ENCODE data around the gene NR0B2. TPM values are rescaled to one million over a fixed set of nuclear protein-coding genes. Genes with fewer than 3 reads are reported as not detected.
"Not testable (repeated sequence)": the region's sequence is repeated elsewhere in the genome, so short reads cannot be mapped to it uniquely, and the experiment has no call there.

NR0B2 gene
- total and polyA plus RNA-seq, 4 donors = 28.0 TPM; not detected in 3

GRCh38 chr1:26888231-26888630, 25.5 kb downstream of the NR0B2 start:
- WGBS, 2 donors = 86 to 96% methylated on average over 1 of the region's 1 CpG
- Histone ChIP-seq H3K9me3 (ENCODE audit: control insufficient read depth, low read length) (no peaks in the 10 kb centered on the region), H3K4me1 (ENCODE audit: control insufficient read depth in 1 of 2, insufficient read depth in 2 of 2, low read length in 2 of 2) (peaks cover 0 to 2% of the 10 kb centered on the region in 2 donors), H3K27me3 (ENCODE audit: control insufficient read depth in 1 of 2, insufficient read depth in 2 of 2, low read length in 1 of 2) (no peaks in the 10 kb centered on the region), H3K36me3 (ENCODE audit: control insufficient read depth in 1 of 2, insufficient read depth in 2 of 2, low read length in 1 of 2) (peaks cover 7 to 9% of the 10 kb centered on the region in 2 donors), H3K27ac (ENCODE audit: low read depth in 1 of 2, low read length in 2 of 2) (no peak overlapping the region), H3K4me3 (ENCODE audit: low read length in 2 of 2) (no peak overlapping the region)
- intact Hi-C loops (cut with DNase I) = no loop called here
- ATAC-seq (ENCODE audit: low FRiP score) = no peak
- no peak for DNase-seq

GRCh38 chr1:26887125-26887524, 26.6 kb downstream of the NR0B2 start:
- DNase-seq (no peak), ATAC-seq (ENCODE audit: low FRiP score) (no peak)
- Histone ChIP-seq H3K4me3 (ENCODE audit: low read length in 2 of 2) (no peak overlapping the region), H3K36me3 (ENCODE audit: control insufficient read depth in 1 of 2, insufficient read depth in 2 of 2, low read length in 1 of 2) (peaks cover 12% of the 10 kb centered on the region in 2 donors), H3K27me3 (ENCODE audit: control insufficient read depth in 1 of 2, insufficient read depth in 2 of 2, low read length in 1 of 2) (no peaks in the 10 kb centered on the region), H3K4me1 (ENCODE audit: control insufficient read depth in 1 of 2, insufficient read depth in 2 of 2, low read length in 2 of 2) (peaks cover 0 to 2% of the 10 kb centered on the region in 2 donors), H3K9me3 (ENCODE audit: control insufficient read depth, low read length) (no peaks in the 10 kb centered on the region), H3K27ac (ENCODE audit: low read depth in 1 of 2, low read length in 2 of 2) (no peak overlapping the region)
- intact Hi-C loops (cut with DNase I) = no loop called here
- 67 to 68% methylated on average over 1 of the region's 1 CpG for WGBS, 2 donors

DNA sequence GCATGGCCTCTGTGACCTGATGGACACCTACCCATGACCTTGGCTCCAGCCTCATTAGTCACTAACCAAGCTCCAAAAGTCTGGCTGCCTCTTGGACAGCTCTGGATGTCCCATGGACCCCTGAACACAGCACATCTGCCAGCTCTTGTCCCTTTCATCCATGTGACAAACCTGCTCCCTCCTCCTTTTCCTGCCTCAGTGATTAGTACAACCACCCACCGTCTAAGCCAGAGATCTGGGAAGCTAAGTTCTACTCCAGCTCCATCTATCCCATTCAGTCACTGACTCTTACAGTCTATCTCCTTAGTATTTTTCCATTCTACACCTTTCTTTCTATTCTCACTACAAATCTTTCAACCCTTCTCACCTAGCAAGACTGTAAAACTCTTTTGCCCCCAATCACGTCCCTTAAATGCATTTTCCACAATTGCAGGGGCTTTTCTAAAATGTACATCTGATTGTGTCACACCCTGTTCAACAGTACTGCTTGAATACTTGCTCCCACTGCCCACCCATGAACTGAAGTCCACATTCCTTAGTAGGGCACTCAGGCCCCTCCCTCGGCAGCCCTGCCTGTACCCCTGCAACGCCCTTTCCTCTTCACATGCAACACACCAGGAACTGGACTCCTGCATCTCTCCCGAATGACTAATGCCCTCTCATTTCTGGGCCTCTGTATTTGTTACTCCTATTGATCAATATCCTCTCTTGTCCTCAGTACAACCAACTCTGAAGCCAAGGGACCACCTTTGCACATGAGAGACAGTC, 30.9 kb downstream of the NR0B2 start:
- H3K27ac ChIP-seq (ENCODE audit: low read depth in 1 of 2, low read length in 2 of 2) = no peak overlapping the region
- intact Hi-C loops (cut with DNase I) = no loop called here
- no peak for ATAC-seq (ENCODE audit: low FRiP score)
- H3K36me3 ChIP-seq (ENCODE audit: control insufficient read depth in 1 of 2, insufficient read depth in 2 of 2, low read length in 1 of 2) = peaks cover 10 to 19% of the 10 kb centered on the region in 2 donors
- DNase-seq = no peak
- no peaks in the 10 kb centered on the region for H3K9me3 ChIP-seq (ENCODE audit: control insufficient read depth, low read length)
- H3K4me3 ChIP-seq (ENCODE audit: low read length in 2 of 2) = no peak overlapping the region
- no peaks in the 10 kb centered on the region for H3K4me1 ChIP-seq (ENCODE audit: control insufficient read depth in 1 of 2, insufficient read depth in 2 of 2, low read length in 2 of 2)
- H3K27me3 ChIP-seq (ENCODE audit: control insufficient read depth in 1 of 2, insufficient read depth in 2 of 2, low read length in 1 of 2) = no peaks in the 10 kb centered on the region
- WGBS, 2 donors = 81 to 84% methylated on average over 5 of the region's 5 CpGs

DNA sequence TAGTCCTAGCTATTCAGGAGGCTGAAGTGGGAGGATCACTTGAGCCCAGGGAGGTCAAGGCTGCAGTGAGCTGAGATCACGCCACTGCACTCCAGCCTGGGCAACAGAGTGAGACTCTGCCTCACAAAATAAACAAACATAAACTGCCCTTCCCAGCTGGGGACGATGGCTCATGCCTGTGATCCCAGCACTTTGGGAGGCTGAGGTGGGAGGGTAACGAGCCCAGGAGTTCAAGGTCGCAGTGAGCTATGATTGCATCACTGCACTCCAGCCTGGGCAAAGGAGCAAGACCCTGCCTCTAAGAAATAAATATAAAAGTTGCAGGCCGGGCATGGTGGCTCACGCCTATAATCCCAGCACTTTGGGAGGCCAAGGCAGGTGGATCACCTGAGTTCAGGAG, 32.2 kb downstream of the NR0B2 start:
- H3K36me3 ChIP-seq (ENCODE audit: control insufficient read depth in 1 of 2, insufficient read depth in 2 of 2, low read length in 1 of 2) = peaks cover 10 to 19% of the 10 kb centered on the region in 2 donors
- H3K4me1 ChIP-seq (ENCODE audit: control insufficient read depth in 1 of 2, insufficient read depth in 2 of 2, low read length in 2 of 2); H3K9me3 ChIP-seq (ENCODE audit: control insufficient read depth, low read length); DNase-seq; intact Hi-C loops (cut with DNase I); H3K27ac ChIP-seq (ENCODE audit: low read depth in 1 of 2, low read length in 2 of 2); H3K27me3 ChIP-seq (ENCODE audit: control insufficient read depth in 1 of 2, insufficient read depth in 2 of 2, low read length in 1 of 2); ATAC-seq (ENCODE audit: low FRiP score); H3K4me3 ChIP-seq (ENCODE audit: low read length in 2 of 2): not testable (repeated sequence)
- 78 to 83% methylated on average over 6 of the region's 6 CpGs for WGBS, 2 donors

GRCh38 chr1:26879793-26880192, 34.0 kb downstream of the NR0B2 start:
- WGBS, 2 donors = 88 to 90% methylated on average over 4 of the region's 4 CpGs
- no peak for DNase-seq
- peaks cover 8 to 19% of the 10 kb centered on the region in 2 donors for H3K36me3 ChIP-seq (ENCODE audit: control insufficient read depth in 1 of 2, insufficient read depth in 2 of 2, low read length in 1 of 2)

DNA sequence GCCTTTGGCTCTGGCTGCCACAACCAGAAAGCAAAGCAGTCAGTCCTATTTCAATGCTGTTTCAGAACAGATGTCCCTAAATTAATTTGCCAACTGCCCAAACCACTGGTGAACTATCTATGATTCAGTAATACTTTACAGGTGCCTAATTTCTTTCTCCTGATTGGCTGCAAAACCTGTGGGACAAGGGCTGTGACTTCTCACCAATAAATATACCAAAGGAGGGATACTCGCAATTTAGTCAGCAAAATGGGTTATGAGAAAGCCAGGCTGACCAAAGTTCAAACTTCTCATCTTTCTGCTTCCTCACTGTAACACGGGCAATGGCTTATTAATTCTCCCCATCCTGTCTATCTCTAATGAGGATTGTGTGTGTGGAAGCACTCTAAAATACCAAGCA, 36.4 kb downstream of the NR0B2 start:
- H3K27me3 ChIP-seq (ENCODE audit: control insufficient read depth in 1 of 2, insufficient read depth in 2 of 2, low read length in 1 of 2) = no peaks in the 10 kb centered on the region
- intact Hi-C loops (cut with DNase I) = loop anchor here (5.0 to 10.0 kb wide), 2 partner anchors 63 to 65 kb away; no protein-coding TSS in a partner anchor
- ATAC-seq (ENCODE audit: low FRiP score) (no peak), DNase-seq (no peak)
- H3K27ac ChIP-seq (ENCODE audit: low read depth in 1 of 2, low read length in 2 of 2) = no peak overlapping the region
- no peaks in the 10 kb centered on the region for H3K9me3 ChIP-seq (ENCODE audit: control insufficient read depth, low read length)
- no peak overlapping the region for H3K4me3 ChIP-seq (ENCODE audit: low read length in 2 of 2)
- H3K4me1 ChIP-seq (ENCODE audit: control insufficient read depth in 1 of 2, insufficient read depth in 2 of 2, low read length in 2 of 2) = no peaks in the 10 kb centered on the region
- WGBS, 2 donors = 58 to 62% methylated on average over 2 of the region's 2 CpGs
- peaks cover 6 to 8% of the 10 kb centered on the region in 2 donors for H3K36me3 ChIP-seq (ENCODE audit: control insufficient read depth in 1 of 2, insufficient read depth in 2 of 2, low read length in 1 of 2)

More at GRCh38 chr1:26879793-26880192, 34.0 kb downstream of the NR0B2 start:
- Histone ChIP-seq H3K27ac (ENCODE audit: low read depth in 1 of 2, low read length in 2 of 2) (no peak overlapping the region), H3K27me3 (ENCODE audit: control insufficient read depth in 1 of 2, insufficient read depth in 2 of 2, low read length in 1 of 2) (no peaks in the 10 kb centered on the region), H3K4me3 (ENCODE audit: low read length in 2 of 2) (no peak overlapping the region), H3K4me1 (ENCODE audit: control insufficient read depth in 1 of 2, insufficient read depth in 2 of 2, low read length in 2 of 2) (no peaks in the 10 kb centered on the region), H3K9me3 (ENCODE audit: control insufficient read depth, low read length) (no peaks in the 10 kb centered on the region)
- ATAC-seq (ENCODE audit: low FRiP score) = no peak
- intact Hi-C loops (cut with DNase I) = loop anchor here (5.0 to 10.0 kb wide), 2 partner anchors 65 to 67 kb away; no protein-coding TSS in a partner anchor

DNA sequence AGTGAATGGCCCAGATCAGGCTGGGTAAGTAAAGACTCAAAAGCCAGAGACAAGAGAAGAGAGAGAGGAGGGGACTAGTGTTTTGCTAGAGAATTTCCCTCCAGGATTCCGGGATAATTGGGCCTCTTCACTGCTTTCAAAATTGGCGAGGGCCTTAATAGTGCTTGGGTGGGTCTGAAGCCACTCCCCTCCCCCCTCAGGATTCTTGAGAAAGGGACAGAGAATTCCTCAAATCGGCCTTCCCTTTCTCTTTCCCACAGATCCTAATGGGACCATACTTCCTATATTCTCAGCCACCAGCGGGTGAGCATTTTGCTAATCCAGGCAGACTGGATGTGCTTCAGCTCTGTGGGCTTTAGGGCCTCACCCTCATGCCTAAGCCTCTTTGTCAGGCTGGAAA, 38.9 kb downstream of the NR0B2 start:
- WGBS, 2 donors = 65 to 71% methylated on average over 4 of the region's 4 CpGs
- intact Hi-C loops (cut with DNase I) = loop anchor here (5.0 to 10.0 kb wide), 2 partner anchors 60 to 63 kb away; no protein-coding TSS in a partner anchor
- Histone ChIP-seq H3K4me1 (ENCODE audit: control insufficient read depth in 1 of 2, insufficient read depth in 2 of 2, low read length in 2 of 2) (no peaks in the 10 kb centered on the region), H3K27me3 (ENCODE audit: control insufficient read depth in 1 of 2, insufficient read depth in 2 of 2, low read length in 1 of 2) (no peaks in the 10 kb centered on the region), H3K9me3 (ENCODE audit: control insufficient read depth, low read length) (no peaks in the 10 kb centered on the region), H3K4me3 (ENCODE audit: low read length in 2 of 2) (no peak overlapping the region), H3K27ac (ENCODE audit: low read depth in 1 of 2, low read length in 2 of 2) (no peak overlapping the region), H3K36me3 (ENCODE audit: control insufficient read depth in 1 of 2, insufficient read depth in 2 of 2, low read length in 1 of 2) (peaks cover 0 to 6% of the 10 kb centered on the region in 2 donors)
- ATAC-seq (ENCODE audit: low FRiP score) = no peak
- DNase-seq = no peak

DNA sequence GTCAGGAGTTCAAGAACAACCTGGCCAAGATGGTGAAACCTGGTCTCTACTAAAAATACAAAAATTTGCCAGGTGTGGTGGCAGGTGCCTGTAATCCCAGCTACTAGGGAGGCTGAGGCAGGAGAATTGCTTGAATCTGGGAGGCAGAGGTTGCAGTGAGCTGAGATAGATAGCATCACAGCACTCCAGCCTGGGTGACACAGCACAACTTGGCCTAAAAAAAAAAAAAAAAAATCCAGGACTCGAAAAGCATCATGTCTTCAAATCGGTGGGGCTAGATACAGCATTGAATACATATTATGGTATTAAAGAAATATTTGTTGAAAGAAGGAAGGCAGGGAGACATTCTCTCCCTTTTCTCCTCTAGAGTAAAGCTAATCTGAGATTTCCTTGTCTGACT, 40.7 kb downstream of the NR0B2 start:
- H3K9me3 ChIP-seq (ENCODE audit: control insufficient read depth, low read length); H3K27me3 ChIP-seq (ENCODE audit: control insufficient read depth in 1 of 2, insufficient read depth in 2 of 2, low read length in 1 of 2); DNase-seq; H3K27ac ChIP-seq (ENCODE audit: low read depth in 1 of 2, low read length in 2 of 2); ATAC-seq (ENCODE audit: low FRiP score); H3K4me3 ChIP-seq (ENCODE audit: low read length in 2 of 2); H3K4me1 ChIP-seq (ENCODE audit: control insufficient read depth in 1 of 2, insufficient read depth in 2 of 2, low read length in 2 of 2); H3K36me3 ChIP-seq (ENCODE audit: control insufficient read depth in 1 of 2, insufficient read depth in 2 of 2, low read length in 1 of 2): not testable (repeated sequence)
- WGBS, 2 donors = 72 to 80% methylated on average over 2 of the region's 2 CpGs
- intact Hi-C loops (cut with DNase I) = loop anchor here in 1 of 2 donors (10.0 kb wide), 1 partner anchor 58 kb away; no protein-coding TSS in a partner anchor

Measured in aorta (tissue), 5 donors.